Hepatocyte (in vitro differentiated cells): ENCODE data around the gene ARAF.

ENCODE experiments used
- CTCF ChIP-seq: fragments of 200-600 bp; sonication (generic); IDR thresholded peaks from 2 replicates; pipeline ENCODE4 v1.5.1; 2016; ENCODE audit warnings: antibody characterized with exemption, mild to moderate bottlenecking; ENCODE audit not compliant: poor library complexity
- EZH2 ChIP-seq: fragments of 200-600 bp; sonication (generic); IDR thresholded peaks from 2 replicates; pipeline ENCODE4 v1.6.1; 2016; ENCODE audit warnings: antibody characterized with exemption, mild to moderate bottlenecking, borderline replicate concordance

GRCh38 chrX:47610511-47610910 lies 49.5 kb downstream of the ARAF start:
- TF ChIP-seq EZH2: no peak
- no peak for TF ChIP-seq CTCF
